IMR-90 (cell line): Measurements from ENCODE around the gene PLD6. TPM values are rescaled to one million over a fixed set of nuclear protein-coding genes. Genes with fewer than 3 reads are reported as not detected.
A peak's percentile ranks its signal among the peaks of the same experiment; 100 is the strongest.

ENCODE experiments used
- ATAC-seq: fragments of 200-7000 bp; cut with Tn5 transposase; 2 replicates; pipeline ENCODE4 v1.9.1; 2020; ENCODE audit warnings: low read depth, mild to moderate bottlenecking, moderate library complexity
- BruUV-seq: library from RNA; stranded (reverse); fragments of 400-500 nt; replicated peaks from 2 replicates; lab custom pipeline; 2021; lab: Mats Ljungman, UMichigan
- CTCF ChIA-PET: fragments of 300-600 bp; formaldehyde crosslinking; extraction: SDS; loops from one replicate; lab custom pipeline; 2021; ENCODE audit warnings: antibody characterized with exemption; lab: Yijun Ruan, JAX
- POLR2A ChIA-PET: fragments of 300-600 bp; sonication (Branson Sonifier 250); formaldehyde crosslinking; loops from one replicate; lab custom pipeline; 2022; ENCODE audit warnings: antibody characterized with exemption; ENCODE audit not compliant: unreplicated experiment; lab: Charles Lee
- DNase-seq: peaks from one replicate; pipeline ENCODE4 v3.0.0; 2013
- H2AFZ ChIP-seq: replicated peaks from 2 replicates; pipeline ENCODE3; 2013; ENCODE audit warnings: low read length, mild to moderate bottlenecking; ENCODE audit not compliant: poor library complexity
- H2AK5ac ChIP-seq: 2 replicates; pipeline ENCODE4 v1.6.1; 2013; ENCODE audit warnings: low read depth, low read length, inconsistent platforms
- H2AK9ac ChIP-seq: replicated peaks from 2 replicates; pipeline ENCODE3; 2013; ENCODE audit warnings: mild to moderate bottlenecking, low read depth, low read length, moderate library complexity; ENCODE audit not compliant: poor library complexity
- H2BK120ac ChIP-seq: 2 replicates; pipeline ENCODE4 v1.6.1; 2013; ENCODE audit warnings: low read depth, low read length, inconsistent platforms
- H2BK15ac ChIP-seq: 3 replicates; pipeline ENCODE4 v1.6.1; 2013; ENCODE audit warnings: low read depth, low read length, inconsistent platforms
- H2BK20ac ChIP-seq: 2 replicates; pipeline ENCODE4 v1.6.1; 2013; ENCODE audit warnings: low read depth, mild to moderate bottlenecking, inconsistent platforms, low read length, moderate library complexity
- H2BK5ac ChIP-seq: 2 replicates; pipeline ENCODE4 v1.6.1; 2013; ENCODE audit warnings: mild to moderate bottlenecking, low read depth, low read length, inconsistent platforms; ENCODE audit not compliant: poor library complexity, severe bottlenecking
- H3K14ac ChIP-seq: replicated peaks from 2 replicates; pipeline ENCODE4 v1.6.1; 2013; ENCODE audit warnings: low read depth, low read length, inconsistent platforms
- H3K18ac ChIP-seq: 2 replicates; pipeline ENCODE4 v1.6.1; 2013; ENCODE audit warnings: low read depth, low read length, control low read depth
- H3K23ac ChIP-seq: 2 replicates; pipeline ENCODE4 v1.6.1; 2013; ENCODE audit warnings: low read depth, low read length, inconsistent platforms
- H3K27ac ChIP-seq: 2 replicates; pipeline ENCODE4 v1.5.1; 2013; ENCODE audit warnings: mild to moderate bottlenecking, control low read depth, low read length; ENCODE audit not compliant: insufficient read depth
- H3K27me3 ChIP-seq: 2 replicates; pipeline ENCODE4 v1.6.1; 2013; ENCODE audit warnings: low read length; ENCODE audit not compliant: control insufficient read depth, insufficient read depth
- H3K36me3 ChIP-seq: 2 replicates; pipeline ENCODE4 v1.6.1; 2013; ENCODE audit warnings: low read length, mixed read lengths; ENCODE audit not compliant: control insufficient read depth, insufficient read depth
- H3K4ac ChIP-seq: 2 replicates; pipeline ENCODE4 v1.6.1; 2013; ENCODE audit warnings: low read depth, low read length, inconsistent platforms
- H3K4me1 ChIP-seq: 2 replicates; pipeline ENCODE4 v1.6.1; 2013; ENCODE audit warnings: low read length, mixed read lengths; ENCODE audit not compliant: control insufficient read depth, insufficient read depth
- H3K4me2 ChIP-seq: 2 replicates; pipeline ENCODE4 v1.6.1; 2013; ENCODE audit warnings: low read depth, mild to moderate bottlenecking, control low read depth, low read length, moderate library complexity
- H3K4me3 ChIP-seq: 2 replicates; pipeline ENCODE4 v1.5.1; 2013; ENCODE audit warnings: low read depth, mild to moderate bottlenecking, control low read depth, low read length, moderate library complexity; ENCODE audit not compliant: insufficient read depth
- H3K56ac ChIP-seq: 2 replicates; pipeline ENCODE4 v1.6.1; 2013; ENCODE audit warnings: low read length, inconsistent platforms; ENCODE audit not compliant: insufficient read depth; ENCODE audit errors: extremely low read depth
- H3K79me1 ChIP-seq, 2 experiments: 2 replicates each; pipeline ENCODE4 v1.6.1; 2013; ENCODE audit warnings: low read length in 2 of 2, inconsistent platforms in 1 of 2, low read depth in 1 of 2
- H3K9ac ChIP-seq: 2 replicates; pipeline ENCODE4 v1.6.1; 2013; ENCODE audit warnings: low read depth, low read length, control low read depth
- H3K9me1 ChIP-seq: 2 replicates; pipeline ENCODE4 v1.6.1; 2013; ENCODE audit warnings: low read length, inconsistent platforms; ENCODE audit not compliant: insufficient read depth
- H3K9me3 ChIP-seq: 2 replicates; pipeline ENCODE4 v1.6.1; 2013; ENCODE audit warnings: low read length; ENCODE audit not compliant: control insufficient read depth, insufficient read depth
- H4K20me1 ChIP-seq: 2 replicates; pipeline ENCODE4 v1.6.1; 2013; ENCODE audit warnings: low read length, inconsistent platforms; ENCODE audit not compliant: insufficient read depth
- H4K5ac ChIP-seq: 2 replicates; pipeline ENCODE4 v1.6.1; 2013; ENCODE audit warnings: mild to moderate bottlenecking, low read depth, low read length, control low read depth
- H4K8ac ChIP-seq, 2 experiments: 2 replicates each; pipeline ENCODE4 v1.6.1; 2013; ENCODE audit warnings: low read depth in 2 of 2, low read length in 2 of 2, control low read depth in 1 of 2, inconsistent platforms in 1 of 2
- H4K91ac ChIP-seq: 2 replicates; pipeline ENCODE4 v1.6.1; 2013; ENCODE audit warnings: low read depth, low read length, inconsistent platforms; ENCODE audit not compliant: insufficient read depth
- MXI1 ChIP-seq: IDR thresholded peaks from 2 replicates; pipeline ENCODE4 v1.6.1; 2012; ENCODE audit warnings: low read depth, mild to moderate bottlenecking, low read length, moderate library complexity, borderline replicate concordance
- SMC3 ChIP-seq: fragments of 150-350 bp; IDR thresholded peaks from 2 replicates; pipeline ENCODE4 v1.6.1; 2016; ENCODE audit warnings: low read depth, mild to moderate bottlenecking, antibody characterized with exemption, low read length, moderate library complexity
- WGBS, 2 experiments: methylation state at CpG; one replicate each; pipeline versions ENCODE4 v1.1.5 to v1.1.7; 2013; ENCODE audit warnings: missing lambda C conversion rate in 2 of 2; ENCODE audit not compliant: insufficient read length in 1 of 2; ENCODE audit errors: extremely low coverage in 2 of 2; 5-methylcytosine and 5-hydroxymethylcytosine counted together
- dilution Hi-C: fragments of 300-500 bp; cut with HindIII; formaldehyde crosslinking; loops from one replicate; pipeline ENCODE4 v1.14.3; 2018; ENCODE audit warnings: low sequenced_read_pairs; ENCODE audit not compliant: unreplicated experiment
- in situ Hi-C: fragments of 300-500 bp; cut with MboI; formaldehyde crosslinking; loops from 3 replicates; pipeline ENCODE4 v1.14.3; 2019; ENCODE audit warnings: low sequenced_read_pairs, inconsistent platforms, mixed read lengths
- intact Hi-C: fragments of 100-400 bp; cut with micrococcal nuclease; formaldehyde crosslinking; loops from 2 replicates; pipeline ENCODE4 v1.10.0; 2022
- polyA plus RNA-seq, 3 experiments: library from polyadenylated mRNA; depleted of rRNA; stranded (reverse); fragments of >200 nt; gene quantifications; 2 replicates each; pipeline ENCODE4 v1.2.3, GENCODE V29; 2012; ENCODE audit warnings: low replicate concordance in 1 of 3
- total RNA-seq: library from RNA; depleted of rRNA; stranded (reverse); fragments of >200 nt; gene quantifications from 2 replicates; pipeline ENCODE4 v1.2.3, GENCODE V29; 2012
- TF ChIP-seq, protein P1 (sequence below): conservative IDR thresholded peaks from 2 replicates; pipeline ENCODE4 v1.5.1; 2012; ENCODE audit warnings: mild to moderate bottlenecking, low read depth, low read length, improper control_type of control experiment

PLD6 gene
- total and polyA plus RNA-seq, 2 of the 4 experiments (the other 2 are of a cell fraction), result 1.1 to 1.5 TPM

DNA sequence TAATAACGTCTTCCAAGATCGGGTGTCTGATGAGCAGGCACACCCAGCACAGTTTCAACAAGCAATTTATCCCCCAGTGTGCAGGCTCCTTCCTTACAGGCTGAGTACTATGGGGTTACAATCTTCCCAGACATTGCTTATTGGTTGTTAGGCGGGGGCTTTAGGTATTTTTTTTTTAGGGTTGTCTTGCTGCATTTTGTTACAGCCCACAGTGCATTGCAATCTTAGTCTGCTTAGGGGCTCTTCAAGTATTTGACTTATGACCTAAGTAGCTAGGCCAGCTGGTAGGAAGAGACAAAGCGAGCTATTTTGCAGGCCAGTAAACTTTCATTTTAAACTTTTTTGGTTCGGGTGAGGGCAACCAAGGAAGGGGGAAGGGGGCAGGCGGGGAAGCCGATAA is 5.8 kb downstream of the PLD6 start:
- POLR2A ChIA-PET, result no interaction called here
- peak overlapping the region; percentile 63; the same call in 1 of the 2 replicates for H3K23ac ChIP-seq
- no peak overlapping the region for H3K56ac ChIP-seq
- H2BK5ac ChIP-seq, result no peak overlapping the region
- no peak overlapping the region for H2BK120ac ChIP-seq
- H3K4ac ChIP-seq, result no peak overlapping the region
- H4K5ac ChIP-seq, result no peak overlapping the region; the same call in 1 of the 2 replicates
- H4K91ac ChIP-seq, result no peak overlapping the region
- no peaks in the 10 kb centered on the region; the same call in 1 of the 2 replicates for H3K36me3 ChIP-seq
- H3K79me1 ChIP-seq, result no peaks in the 10 kb centered on the region; a peak in 1 of 4 replicates
- peak overlapping the region; percentile 72; the same call in 1 of the 2 replicates for H3K27ac ChIP-seq
- TF ChIP-seq MXI1 (no peak), SMC3 (no peak)
- TF ChIP-seq, protein P1, sequence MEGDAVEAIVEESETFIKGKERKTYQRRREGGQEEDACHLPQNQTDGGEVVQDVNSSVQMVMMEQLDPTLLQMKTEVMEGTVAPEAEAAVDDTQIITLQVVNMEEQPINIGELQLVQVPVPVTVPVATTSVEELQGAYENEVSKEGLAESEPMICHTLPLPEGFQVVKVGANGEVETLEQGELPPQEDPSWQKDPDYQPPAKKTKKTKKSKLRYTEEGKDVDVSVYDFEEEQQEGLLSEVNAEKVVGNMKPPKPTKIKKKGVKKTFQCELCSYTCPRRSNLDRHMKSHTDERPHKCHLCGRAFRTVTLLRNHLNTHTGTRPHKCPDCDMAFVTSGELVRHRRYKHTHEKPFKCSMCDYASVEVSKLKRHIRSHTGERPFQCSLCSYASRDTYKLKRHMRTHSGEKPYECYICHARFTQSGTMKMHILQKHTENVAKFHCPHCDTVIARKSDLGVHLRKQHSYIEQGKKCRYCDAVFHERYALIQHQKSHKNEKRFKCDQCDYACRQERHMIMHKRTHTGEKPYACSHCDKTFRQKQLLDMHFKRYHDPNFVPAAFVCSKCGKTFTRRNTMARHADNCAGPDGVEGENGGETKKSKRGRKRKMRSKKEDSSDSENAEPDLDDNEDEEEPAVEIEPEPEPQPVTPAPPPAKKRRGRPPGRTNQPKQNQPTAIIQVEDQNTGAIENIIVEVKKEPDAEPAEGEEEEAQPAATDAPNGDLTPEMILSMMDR, result no peak
- H3K9me1 ChIP-seq, result no peaks in the 10 kb centered on the region
- no peaks in the 10 kb centered on the region for H3K27me3 ChIP-seq
- peak overlapping the region; percentile 44; the same call in 1 of the 2 replicates for H3K18ac ChIP-seq
- CTCF ChIA-PET, result interaction anchor here (0.6 to 0.8 kb wide), 2 partner anchors 11 to 102 kb away, joined by 3 to 4 read pairs; no protein-coding TSS in a partner anchor
- H2AK9ac ChIP-seq, result no peak overlapping the region
- H3K9ac ChIP-seq, result no peak overlapping the region; the same call in 1 of the 2 replicates
- H4K8ac ChIP-seq, result peak overlapping the region in 1 of 2 experiments; percentile 40; a peak in 1 of 4 replicates
- H2BK20ac ChIP-seq, result no peak overlapping the region
- H3K4me1 ChIP-seq, result peaks cover 12% of the 10 kb centered on the region
- no peak overlapping the region for H3K14ac ChIP-seq
- no peaks in the 10 kb centered on the region for H3K9me3 ChIP-seq
- intact Hi-C loops (no loop called here), in situ Hi-C loops (no loop called here), dilution Hi-C loops (no loop called here)
- no peaks in the 10 kb centered on the region for H4K20me1 ChIP-seq
- H3K4me3 ChIP-seq, result no peak overlapping the region
- H2AK5ac ChIP-seq, result peak overlapping the region; percentile 52; the same call in 1 of the 2 replicates
- no TSS peak for BruUV-seq
- no peak overlapping the region for H2AFZ ChIP-seq
- DNase-seq, result no peak
- 60% methylated on average over 1 of the region's 7 CpGs; no CpG with 5 or more reads in 1 of the 2 experiments for WGBS, 2 experiments
- H3K4me2 ChIP-seq, result peak overlapping the region; percentile 74
- no peak overlapping the region for H2BK15ac ChIP-seq
- ATAC-seq, result peak; percentile 27
